ENCODE data around the gene EMD.

- TF ChIP-seq EZH2phosphoT487 (IDR thresholded peaks at IDR 0.05; ENCODE audit: borderline replicate concordance, low read depth): no peak
- no peak for TF ChIP-seq POLR2AphosphoS5 (IDR thresholded peaks at IDR 0.05; ENCODE audit: low read depth, low read length)
- no peak for TF ChIP-seq GABPA (IDR thresholded peaks at IDR 0.05; ENCODE audit: low read depth)
- no peak for TF ChIP-seq EP300 (IDR thresholded peaks at IDR 0.05; ENCODE audit: borderline replicate concordance in 1 of 2, low read depth in 1 of 2, low read length in 1 of 2)
- no peak for TF ChIP-seq REST (IDR thresholded peaks at IDR 0.05; ENCODE audit: low read depth, low read length)
- no peak for TF ChIP-seq CTCF (IDR thresholded peaks at IDR 0.05)
- no peak for TF ChIP-seq SMC3 (IDR thresholded peaks at IDR 0.05; ENCODE audit: low read depth, low read length)
- TF ChIP-seq FOXM1 (IDR thresholded peaks at IDR 0.05; ENCODE audit: low read depth): no peak
These were observed 34.0 kb downstream of the EMD start for GRCh38 chrX:154413142-154413541.
